GM12864 (cell line): Measurements from ENCODE around the gene DERL2.

Source experiments
- DNase-seq: peaks from one replicate; pipeline ENCODE4 v3.0.0-alpha.2; 2011; ENCODE audit warnings: low read depth
- H3K4me3 ChIP-seq: 2 replicates; pipeline ENCODE4 v1.5.1; 2011; ENCODE audit warnings: mild to moderate bottlenecking, low read depth, low read length, control low read depth
- TF ChIP-seq, protein P1 (sequence below): IDR thresholded peaks from 2 replicates; pipeline ENCODE4 v1.5.1; 2011; ENCODE audit warnings: low read depth, mild to moderate bottlenecking, moderate library complexity, low read length, control low read depth, inconsistent platforms; ENCODE audit errors: missing control alignments

Gene DERL2

DNA sequence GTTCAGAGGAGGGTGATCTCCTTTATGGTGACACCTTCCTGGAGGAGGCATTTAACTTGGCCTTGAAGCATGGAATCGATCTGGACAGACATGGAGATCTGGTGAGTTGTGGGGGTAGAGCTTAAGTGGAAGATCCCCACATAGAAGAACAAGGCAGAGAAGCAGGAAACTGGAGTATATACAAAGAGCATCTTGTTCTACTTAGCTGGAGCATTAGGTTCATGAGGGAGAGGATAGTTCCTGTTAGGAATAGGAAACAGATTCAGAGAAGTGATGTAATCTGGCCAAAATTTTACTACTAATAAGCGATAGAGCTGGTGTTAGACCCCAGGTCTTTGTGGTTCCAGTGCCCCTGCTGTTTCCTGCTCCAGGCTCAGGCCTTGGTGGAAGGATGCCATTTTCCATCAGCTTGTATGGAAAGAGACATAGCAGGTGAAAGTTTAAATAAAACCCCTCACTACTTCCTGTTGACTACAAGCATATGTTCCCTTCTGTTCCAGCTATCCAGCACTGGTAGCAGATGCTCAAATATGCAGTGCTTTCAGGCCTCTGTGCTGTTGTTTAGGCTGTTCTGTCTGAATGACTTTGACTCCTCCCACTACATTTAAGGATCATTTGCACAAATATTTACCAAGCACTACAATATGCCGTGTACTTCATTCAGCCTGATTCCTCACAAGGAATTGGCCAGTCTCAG, 56.6 kb downstream of the DERL2 start:
- TF ChIP-seq, protein P1, sequence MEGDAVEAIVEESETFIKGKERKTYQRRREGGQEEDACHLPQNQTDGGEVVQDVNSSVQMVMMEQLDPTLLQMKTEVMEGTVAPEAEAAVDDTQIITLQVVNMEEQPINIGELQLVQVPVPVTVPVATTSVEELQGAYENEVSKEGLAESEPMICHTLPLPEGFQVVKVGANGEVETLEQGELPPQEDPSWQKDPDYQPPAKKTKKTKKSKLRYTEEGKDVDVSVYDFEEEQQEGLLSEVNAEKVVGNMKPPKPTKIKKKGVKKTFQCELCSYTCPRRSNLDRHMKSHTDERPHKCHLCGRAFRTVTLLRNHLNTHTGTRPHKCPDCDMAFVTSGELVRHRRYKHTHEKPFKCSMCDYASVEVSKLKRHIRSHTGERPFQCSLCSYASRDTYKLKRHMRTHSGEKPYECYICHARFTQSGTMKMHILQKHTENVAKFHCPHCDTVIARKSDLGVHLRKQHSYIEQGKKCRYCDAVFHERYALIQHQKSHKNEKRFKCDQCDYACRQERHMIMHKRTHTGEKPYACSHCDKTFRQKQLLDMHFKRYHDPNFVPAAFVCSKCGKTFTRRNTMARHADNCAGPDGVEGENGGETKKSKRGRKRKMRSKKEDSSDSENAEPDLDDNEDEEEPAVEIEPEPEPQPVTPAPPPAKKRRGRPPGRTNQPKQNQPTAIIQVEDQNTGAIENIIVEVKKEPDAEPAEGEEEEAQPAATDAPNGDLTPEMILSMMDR: no peak
- no peak for DNase-seq

GRCh38 chr17:5425826-5426225, 60.2 kb downstream of the DERL2 start:
- no peak overlapping the region for H3K4me3 ChIP-seq
- DNase-seq: no peak
- TF ChIP-seq, protein P1: no peak

More for the DNA sequence above, 56.6 kb downstream of the DERL2 start:
- H3K4me3 ChIP-seq: no peak overlapping the region

DNA sequence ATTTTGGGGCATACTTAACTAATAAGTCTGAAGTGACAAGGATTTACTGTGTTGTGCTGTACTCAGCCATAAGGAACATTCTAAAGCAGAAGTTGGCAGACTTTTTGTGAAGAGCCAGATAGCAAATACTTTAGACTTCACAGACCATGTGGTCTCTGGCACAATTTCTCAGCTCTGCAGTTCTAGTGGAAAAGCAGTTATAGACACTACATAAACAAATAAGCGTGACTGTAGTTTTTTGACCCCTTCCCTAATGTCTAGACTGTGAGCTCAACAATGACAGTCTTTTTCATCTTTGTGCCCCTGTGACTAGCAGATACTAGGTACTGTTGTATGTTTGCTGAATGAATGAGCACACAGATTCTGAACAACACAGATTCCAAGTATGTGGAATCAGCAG, 61.1 kb downstream of the DERL2 start:
- no peak overlapping the region for H3K4me3 ChIP-seq
- DNase-seq: no peak
- TF ChIP-seq, protein P1: no peak

- DNase-seq: no peak
- no peak overlapping the region for H3K4me3 ChIP-seq
- TF ChIP-seq, protein P1: no peak
Measured at GRCh38 chr17:5422505-5422904, 63.5 kb downstream of the DERL2 start.
